HG03354 (cell line): Measurements from ENCODE around the gene ERLEC1.

Experiments
- ATAC-seq: cut with Tn5 transposase; IDR thresholded peaks from one replicate; pipeline ENCODE4 v1.9.1; 2021; ENCODE audit warnings: mild to moderate bottlenecking; ENCODE audit not compliant: unreplicated experiment, poor library complexity, severe bottlenecking

Gene ERLEC1

GRCh38 chr2:53865962-53866361 lies 79.1 kb downstream of the ERLEC1 start:
- no peak for ATAC-seq

- no peak for ATAC-seq
These were observed 80.3 kb downstream of the ERLEC1 start for GRCh38 chr2:53867169-53867568.

- no peak for ATAC-seq
These were observed 80.9 kb downstream of the ERLEC1 start for GRCh38 chr2:53867773-53868172.
